Endothelial cell of umbilical vein (primary cell): ENCODE results near the gene ZC3HAV1L. TPM values are rescaled to one million over a fixed set of nuclear protein-coding genes. Genes with fewer than 3 reads are reported as not detected.
A peak's percentile ranks its signal among the peaks of the same experiment; 100 is the strongest.
"Not testable (repeated sequence)": the region's sequence is repeated elsewhere in the genome, so short reads cannot be mapped to it uniquely, and the experiment has no call there.

Experiments used
- BruUV-seq: library from RNA; stranded (reverse); fragments of 400-500 nt; replicated peaks from 2 replicates; lab custom pipeline; 2021; lab: Mats Ljungman, UMichigan
- CTCF ChIA-PET: fragments of 300-600, 350-600 bp; sonication (Branson Sonifier 250); formaldehyde crosslinking; loops from one replicate; lab custom pipeline; 2021; ENCODE audit warnings: antibody characterized with exemption, inconsistent platforms; lab: Charles Lee
- POLR2A ChIA-PET: fragments of 300-600, 350-600 bp; sonication (Branson Sonifier 250); formaldehyde crosslinking; loops from one replicate; lab custom pipeline; 2021; ENCODE audit warnings: antibody characterized with exemption, inconsistent platforms; lab: Charles Lee
- DNase-seq: peaks from one replicate; pipeline ENCODE4 v3.0.0-alpha.2; 2011; ENCODE audit warnings: low read depth, low spot score
- FAIRE-seq: peaks from 2 replicates; lab custom pipeline; 2011; peaks lifted over from hg19 to GRCh38; lab: Jason Lieb, UNC
- H2AFZ ChIP-seq: 2 replicates; pipeline ENCODE4 v1.6.0; 2012; ENCODE audit warnings: low read depth, low read length, control low read depth, inconsistent platforms
- H3K27ac ChIP-seq: 2 replicates; pipeline ENCODE4 v1.5.1; 2011; ENCODE audit warnings: low read depth, mild to moderate bottlenecking, control low read depth, low read length, moderate library complexity; ENCODE audit not compliant: insufficient read depth
- H3K27me3 ChIP-seq, 2 experiments: 2 replicates each; pipeline versions ENCODE4 v1.6.0 to v1.6.1; 2011; ENCODE audit warnings: low read length in 2 of 2, mixed read lengths in 1 of 2; ENCODE audit not compliant: control insufficient read depth in 2 of 2, insufficient read depth in 2 of 2
- H3K36me3 ChIP-seq, 2 experiments: 2 replicates in 1 of 2; 3 replicates in 1 of 2; pipeline ENCODE4 v1.5.1; 2011; ENCODE audit warnings: low read length in 2 of 2, mild to moderate bottlenecking in 1 of 2, moderate library complexity in 1 of 2; ENCODE audit not compliant: control insufficient read depth in 2 of 2, insufficient read depth in 2 of 2; ENCODE audit errors: extremely low read depth in 1 of 2
- H3K4me1 ChIP-seq: 3 replicates; pipeline ENCODE4 v1.5.1; 2011; ENCODE audit warnings: mild to moderate bottlenecking, low read length; ENCODE audit not compliant: control insufficient read depth, insufficient read depth; ENCODE audit errors: extremely low read depth
- H3K4me2 ChIP-seq: 2 replicates; pipeline ENCODE4 v1.6.1; 2011; ENCODE audit warnings: low read length, control low read depth, mixed read lengths; ENCODE audit not compliant: insufficient read depth
- H3K4me3 ChIP-seq, 3 experiments: fragments of 200-600 bp in 1 of 3; sonication (generic), shearing (Covaris generic) in 1 of 3; replicated peaks in 1 of 3; 2 replicates each; pipeline ENCODE4 v1.5.1; 2011 to 2016; ENCODE audit warnings: control low read depth in 3 of 3, low read length in 3 of 3, mild to moderate bottlenecking in 2 of 3, inconsistent platforms in 1 of 3, low read depth in 1 of 3, moderate library complexity in 1 of 3; ENCODE audit not compliant: insufficient read depth in 1 of 3
- H3K79me2 ChIP-seq: 2 replicates; pipeline ENCODE4 v1.6.0; 2012; ENCODE audit warnings: low read length, inconsistent platforms; ENCODE audit not compliant: control insufficient read depth, insufficient read depth
- H3K9ac ChIP-seq: replicated peaks from 2 replicates; pipeline ENCODE3; 2011; ENCODE audit warnings: low read length, control low read depth; ENCODE audit not compliant: insufficient read depth; ENCODE audit errors: extremely low read depth
- H3K9me1 ChIP-seq: replicated peaks from 3 replicates; pipeline ENCODE4 v1.6.0; 2011; ENCODE audit warnings: mild to moderate bottlenecking, low read length; ENCODE audit not compliant: control insufficient read depth, insufficient read depth; ENCODE audit errors: extremely low read depth
- H3K9me3 ChIP-seq: replicated peaks from 2 replicates; pipeline ENCODE4 v1.5.1; 2012; ENCODE audit warnings: low read length, inconsistent platforms; ENCODE audit not compliant: control insufficient read depth, insufficient read depth
- H4K20me1 ChIP-seq: replicated peaks from 2 replicates; pipeline ENCODE3; 2011; ENCODE audit warnings: mild to moderate bottlenecking, low read length; ENCODE audit not compliant: control insufficient read depth, insufficient read depth; ENCODE audit errors: extremely low read depth
- EZH2 ChIP-seq: IDR thresholded peaks from 2 replicates; pipeline ENCODE4 v1.6.1; 2012; ENCODE audit warnings: borderline replicate concordance, low read depth, mild to moderate bottlenecking, moderate library complexity, low read length, inconsistent platforms; ENCODE audit not compliant: severe bottlenecking
- GATA2 ChIP-seq: IDR thresholded peaks from 2 replicates; pipeline ENCODE4 v1.7.0; 2011; ENCODE audit warnings: low read depth, mild to moderate bottlenecking, moderate library complexity, mixed read lengths, low read length; ENCODE audit not compliant: insufficient read length, insufficient read depth
- POLR2A ChIP-seq: IDR thresholded peaks from 2 replicates; pipeline ENCODE4 v1.6.1; 2012; ENCODE audit warnings: low read depth, mild to moderate bottlenecking, control low read depth, low read length
- dilution Hi-C: fragments of 300-500 bp; cut with MboI; formaldehyde crosslinking; loops from one replicate; pipeline ENCODE4 v1.15.0; 2019; ENCODE audit warnings: low sequenced_read_pairs; ENCODE audit not compliant: extremely low pct_ligation_motif_present
- intact Hi-C: fragments of 100-400 bp; cut with micrococcal nuclease; formaldehyde crosslinking; loops from one replicate; pipeline ENCODE4 v1.10.0; 2022
- polyA plus RNA-seq, 4 experiments: library from polyadenylated mRNA; depleted of rRNA in 3 of 4; stranded (reverse) in 3 of 4; unstranded in 1 of 4; fragments of >200 nt; gene quantifications; 2 replicates each; pipeline versions ENCODE4 v1.2.1 to v1.2.3, GENCODE V29; 2011 to 2012; ENCODE audit warnings: missing spikeins in 1 of 4
- total RNA-seq: library from RNA; stranded (reverse); gene quantifications from 2 replicates; pipeline ENCODE4 v1.2.3, GENCODE V29; 2021
- TF ChIP-seq, protein P1 (sequence below): IDR thresholded peaks from 2 replicates; pipeline ENCODE4 v1.6.1; 2011; ENCODE audit not compliant: insufficient read depth, insufficient read length

The ZC3HAV1L gene
- total and polyA plus RNA-seq, 2 donors (not counting 3 experiments of a cell fraction or from before 2014, with no cell fraction given): 15.9 to 25.7 TPM

DNA sequence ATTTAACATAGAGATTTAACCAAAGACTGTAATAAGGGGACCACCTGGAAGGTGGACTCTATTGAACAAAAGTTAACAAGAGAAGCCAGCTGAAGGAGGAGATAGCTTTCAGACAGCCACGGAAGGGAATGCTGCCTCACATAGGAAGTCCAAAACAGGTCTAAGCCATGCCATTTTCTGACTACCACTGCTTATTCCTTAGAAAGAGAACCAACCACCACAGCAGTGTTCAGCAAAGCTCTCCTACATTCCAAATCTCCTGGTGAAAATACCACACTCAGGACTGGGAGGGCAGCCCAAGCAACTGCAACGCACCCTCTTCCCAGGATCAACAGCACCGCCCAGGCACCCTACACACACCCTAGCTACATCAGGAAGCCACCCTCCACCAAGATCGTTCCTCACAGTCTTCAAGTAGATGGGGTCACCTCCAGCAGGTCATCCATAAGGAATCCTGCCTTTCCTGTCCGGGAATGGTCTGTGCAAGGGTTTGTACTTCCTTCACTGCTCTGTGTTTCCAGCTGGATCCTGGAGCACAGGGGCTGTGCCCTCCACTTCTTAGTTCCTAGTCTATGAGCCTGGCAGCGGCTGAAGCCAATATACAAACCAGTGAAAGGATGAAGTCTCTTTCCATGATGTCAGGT is 57.2 kb downstream of the ZC3HAV1L start:
- ChIA-PET POLR2A (no interaction called here), CTCF (interaction anchor here (0.7 to 5.5 kb wide), 6 partner anchors 11 to 92 kb away, joined by 3 to 117 read pairs (median 4); no protein-coding TSS in a partner anchor)
- Histone ChIP-seq H3K9me1 (no peaks in the 10 kb centered on the region), H3K36me3 (no peaks in the 10 kb centered on the region), H3K9me3 (no peaks in the 10 kb centered on the region), H3K27ac (no peak overlapping the region), H3K4me1 (peaks cover 24% of the 10 kb centered on the region), H3K4me3 (no peak overlapping the region), H2AFZ (peak overlapping the region; percentile 3), H4K20me1 (no peaks in the 10 kb centered on the region), H3K27me3 (no peaks in the 10 kb centered on the region), H3K9ac (no peak overlapping the region), H3K79me2 (peaks cover 38% of the 10 kb centered on the region), H3K4me2 (peak overlapping the region; percentile 3)
- dilution Hi-C loops: no loop called here
- FAIRE-seq: peak; percentile 31
- BruUV-seq: no TSS peak
- no peak for TF ChIP-seq EZH2
- TF ChIP-seq, protein P1, sequence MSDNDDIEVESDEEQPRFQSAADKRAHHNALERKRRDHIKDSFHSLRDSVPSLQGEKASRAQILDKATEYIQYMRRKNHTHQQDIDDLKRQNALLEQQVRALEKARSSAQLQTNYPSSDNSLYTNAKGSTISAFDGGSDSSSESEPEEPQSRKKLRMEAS: no peak
- TF ChIP-seq GATA2: no peak
- TF ChIP-seq POLR2A: no peak
- intact Hi-C loops: no loop called here
- peak; percentile 52 for DNase-seq

- BruUV-seq, POLR2A ChIA-PET, H3K27ac ChIP-seq, H3K4me2 ChIP-seq, H3K9me3 ChIP-seq, H3K9ac ChIP-seq, H4K20me1 ChIP-seq, DNase-seq, H3K36me3 ChIP-seq, H3K4me3 ChIP-seq, H3K9me1 ChIP-seq, intact Hi-C loops, dilution Hi-C loops, H3K27me3 ChIP-seq, FAIRE-seq, H2AFZ ChIP-seq: not testable (repeated sequence)
- CTCF ChIA-PET: interaction anchor here (1.1 to 1.7 kb wide), 2 partner anchors 41 to 90 kb away, joined by 5 to 10 read pairs; no protein-coding TSS in a partner anchor
- peaks cover 41% of the 10 kb centered on the region for H3K79me2 ChIP-seq
- H3K4me1 ChIP-seq: peaks cover 20% of the 10 kb centered on the region
These were observed 59.7 kb downstream of the ZC3HAV1L start for GRCh38 chr7:138976161-138976560.

Other genes with a start within 250 kb of the ZC3HAV1L start
- gene TMEM213, start 238.0 kb downstream of the ZC3HAV1L start, total RNA-seq: not detected in 2 replicates
- gene TMEM213, start 238.0 kb downstream of the ZC3HAV1L start, polyA plus RNA-seq: not detected in 2 replicates
- 0.24 TPM in 1 of 2 replicates, not detected in the other for gene ATP6V0A4, start 237.8 kb downstream of the ZC3HAV1L start, total RNA-seq
- gene ATP6V0A4, start 237.8 kb downstream of the ZC3HAV1L start, polyA plus RNA-seq: 0.06 and 0.07 TPM in 2 replicates
- 10.9 and 12.4 TPM in 2 replicates for gene KIAA1549, start 54.7 kb downstream of the ZC3HAV1L start, total RNA-seq
- gene KIAA1549, start 54.7 kb downstream of the ZC3HAV1L start, polyA plus RNA-seq: 3.9 and 4.6 TPM in 2 replicates
- 36.8 and 37.7 TPM in 2 replicates for gene ZC3HAV1, start 73.7 kb upstream of the ZC3HAV1L start, total RNA-seq
- gene ZC3HAV1, start 73.7 kb upstream of the ZC3HAV1L start, polyA plus RNA-seq: 15.6 and 17.1 TPM in 2 replicates
- 11.8 and 14.2 TPM in 2 replicates for gene UBN2, start 195.2 kb upstream of the ZC3HAV1L start, total RNA-seq
- gene UBN2, start 195.2 kb upstream of the ZC3HAV1L start, polyA plus RNA-seq: 1.8 and 2.2 TPM in 2 replicates